ENCODE data around the gene IL6ST. TPM values are rescaled to one million over a fixed set of nuclear protein-coding genes. Genes with fewer than 3 reads are reported as not detected.

IL6ST gene
- total RNA-seq, 1 donor from 2014 or later = 67.2 TPM

- Mint-ChIP-seq H3K4me1 (ENCODE audit: low read depth) (peaks cover 6% of the 10 kb centered on the region), H3K27me3 (ENCODE audit: low read depth) (no peaks in the 10 kb centered on the region), H3K9me3 (no peaks in the 10 kb centered on the region), H3K4me3 (ENCODE audit: low read depth) (no peak overlapping the region), H3K36me3 (ENCODE audit: low read depth) (peaks cover 42% of the 10 kb centered on the region), H3K27ac (no peak overlapping the region)
- intact Hi-C loops (cut with micrococcal nuclease) = no loop called here
- DNase-seq (ENCODE audit: low spot score) = no peak
These were observed 59.4 kb downstream of the IL6ST start for GRCh38 chr5:55935371-55935770.

- H3K9me3 Mint-ChIP-seq = no peaks in the 10 kb centered on the region
- no peak overlapping the region for H3K4me3 Mint-ChIP-seq (ENCODE audit: low read depth)
- no peak for DNase-seq (ENCODE audit: low spot score)
- H3K4me1 Mint-ChIP-seq (ENCODE audit: low read depth) = peaks cover 6% of the 10 kb centered on the region
- H3K27me3 Mint-ChIP-seq (ENCODE audit: low read depth) = no peaks in the 10 kb centered on the region
- H3K27ac Mint-ChIP-seq = peak overlapping the region; percentile 12
- peaks cover 37% of the 10 kb centered on the region for H3K36me3 Mint-ChIP-seq (ENCODE audit: low read depth)
- intact Hi-C loops (cut with micrococcal nuclease) = no loop called here
These were observed 60.0 kb downstream of the IL6ST start for GRCh38 chr5:55934720-55935119.

DNA sequence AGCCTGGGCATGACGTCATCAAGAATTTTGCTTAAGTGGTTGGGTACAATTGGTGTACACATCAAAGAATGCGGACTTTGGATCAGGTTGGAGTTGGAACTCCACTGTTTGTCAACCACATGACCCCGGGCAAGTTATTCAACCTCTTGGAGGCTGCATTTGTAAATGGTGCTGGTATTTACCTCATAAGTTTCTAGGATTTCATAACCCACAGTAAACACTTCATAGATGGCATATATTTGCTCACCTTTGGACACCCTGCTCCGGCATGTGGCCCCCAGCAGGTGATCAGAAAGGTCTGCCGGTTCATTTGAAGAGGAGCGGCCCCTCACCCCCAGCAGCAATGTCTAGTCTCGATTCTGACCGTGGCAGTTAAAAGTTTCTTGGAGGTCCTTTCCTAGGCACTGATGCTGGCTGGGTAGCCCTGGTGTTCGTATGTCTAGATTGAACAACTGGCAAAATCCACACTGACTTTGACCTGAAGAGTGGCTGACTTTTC, 60.6 kb downstream of the IL6ST start:
- H3K36me3 Mint-ChIP-seq (ENCODE audit: low read depth) = peaks cover 33% of the 10 kb centered on the region
- H3K27me3 Mint-ChIP-seq (ENCODE audit: low read depth) = no peaks in the 10 kb centered on the region
- DNase-seq (ENCODE audit: low spot score) = no peak
- intact Hi-C loops (cut with micrococcal nuclease) = no loop called here
- no peaks in the 10 kb centered on the region for H3K9me3 Mint-ChIP-seq
- H3K27ac Mint-ChIP-seq = no peak overlapping the region
- peaks cover 6% of the 10 kb centered on the region for H3K4me1 Mint-ChIP-seq (ENCODE audit: low read depth)
- H3K4me3 Mint-ChIP-seq (ENCODE audit: low read depth) = no peak overlapping the region

DNA sequence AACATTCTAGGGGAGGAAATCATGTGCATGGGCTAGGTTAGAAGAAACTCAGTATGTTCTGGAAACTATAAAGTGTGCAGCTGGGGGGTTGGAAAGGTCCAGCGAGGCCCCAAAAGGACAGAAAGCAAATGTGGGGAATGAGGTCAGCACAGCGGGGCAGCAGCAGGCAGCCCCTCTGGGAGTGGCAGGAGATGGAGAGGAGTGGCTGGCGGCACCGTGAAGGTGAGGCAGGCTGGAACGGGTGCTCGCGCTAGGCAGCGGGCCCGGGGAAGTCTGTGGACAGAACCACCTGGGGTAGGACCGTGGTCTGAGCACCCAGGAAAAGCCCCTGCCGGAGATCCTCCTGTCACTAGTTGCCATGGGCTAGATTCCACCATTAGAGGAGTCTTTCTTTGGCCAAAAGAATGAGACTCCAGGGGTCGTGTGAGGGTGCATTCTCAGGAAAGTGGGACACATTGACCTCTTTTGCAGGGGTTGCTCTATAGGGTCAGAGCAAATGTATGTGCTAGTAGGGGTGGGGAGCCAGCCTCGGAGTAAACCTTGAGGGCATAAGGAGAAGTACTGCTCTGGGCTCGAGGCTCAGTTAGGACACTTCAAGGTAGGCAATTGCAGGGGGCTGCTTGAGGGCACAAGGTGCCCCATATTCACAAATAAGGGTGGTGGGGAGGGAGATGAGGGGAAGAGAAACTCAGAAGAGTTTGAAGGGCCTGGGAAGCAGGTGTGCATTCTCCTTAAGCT, 61.2 kb downstream of the IL6ST start:
- peaks cover 6% of the 10 kb centered on the region for H3K4me1 Mint-ChIP-seq (ENCODE audit: low read depth)
- no peaks in the 10 kb centered on the region for H3K9me3 Mint-ChIP-seq
- H3K36me3 Mint-ChIP-seq (ENCODE audit: low read depth) = peaks cover 27% of the 10 kb centered on the region
- no peaks in the 10 kb centered on the region for H3K27me3 Mint-ChIP-seq (ENCODE audit: low read depth)
- no peak for DNase-seq (ENCODE audit: low spot score)
- no peak overlapping the region for H3K27ac Mint-ChIP-seq
- no peak overlapping the region for H3K4me3 Mint-ChIP-seq (ENCODE audit: low read depth)
- intact Hi-C loops (cut with micrococcal nuclease) = no loop called here

GRCh38 chr5:55932700-55933099, 62.1 kb downstream of the IL6ST start:
- Mint-ChIP-seq H3K27me3 (ENCODE audit: low read depth) (no peaks in the 10 kb centered on the region), H3K9me3 (no peaks in the 10 kb centered on the region), H3K36me3 (ENCODE audit: low read depth) (peaks cover 20% of the 10 kb centered on the region), H3K27ac (no peak overlapping the region), H3K4me3 (ENCODE audit: low read depth) (no peak overlapping the region), H3K4me1 (ENCODE audit: low read depth) (peaks cover 5% of the 10 kb centered on the region)
- no peak for DNase-seq (ENCODE audit: low spot score)
- intact Hi-C loops (cut with micrococcal nuclease) = no loop called here

DNA sequence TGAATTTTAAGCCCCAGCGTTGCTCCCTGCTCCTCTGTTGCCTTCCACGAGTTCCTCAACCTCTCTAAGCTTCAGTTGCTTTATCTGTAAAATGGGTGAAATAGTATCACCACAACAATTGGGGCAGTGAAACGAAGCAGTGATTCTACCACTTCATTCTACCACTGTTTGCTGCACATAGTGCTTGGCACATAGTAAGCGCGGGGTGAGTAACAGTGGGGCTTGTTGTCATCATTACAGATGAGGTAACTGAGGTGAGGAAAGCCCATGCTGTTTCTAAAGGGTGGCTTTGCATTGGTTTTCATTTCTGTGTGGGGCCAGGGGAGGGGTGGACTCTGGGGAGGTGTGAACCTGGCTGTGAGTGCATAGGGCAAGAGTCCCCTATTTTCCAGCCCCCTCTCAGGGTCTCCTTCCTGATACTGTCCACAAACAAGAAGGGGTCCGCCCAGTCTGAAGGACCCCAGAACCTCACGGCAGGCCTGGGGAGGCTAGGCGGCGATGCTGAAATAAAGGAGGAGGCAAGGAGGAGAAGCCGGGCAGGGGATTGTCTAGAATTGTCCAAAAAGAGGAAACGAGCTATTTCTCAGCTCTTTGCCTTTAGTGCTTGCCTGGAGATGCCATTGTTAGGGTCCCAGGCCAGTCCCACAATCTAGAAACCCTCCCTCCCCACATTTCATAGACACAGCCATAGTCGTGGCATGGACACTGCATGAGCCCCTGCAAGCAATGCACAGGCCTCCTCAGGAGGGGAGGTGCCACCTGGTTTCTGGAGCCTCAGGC, 65.6 kb downstream of the IL6ST start:
- intact Hi-C loops (cut with micrococcal nuclease) = no loop called here

DNA sequence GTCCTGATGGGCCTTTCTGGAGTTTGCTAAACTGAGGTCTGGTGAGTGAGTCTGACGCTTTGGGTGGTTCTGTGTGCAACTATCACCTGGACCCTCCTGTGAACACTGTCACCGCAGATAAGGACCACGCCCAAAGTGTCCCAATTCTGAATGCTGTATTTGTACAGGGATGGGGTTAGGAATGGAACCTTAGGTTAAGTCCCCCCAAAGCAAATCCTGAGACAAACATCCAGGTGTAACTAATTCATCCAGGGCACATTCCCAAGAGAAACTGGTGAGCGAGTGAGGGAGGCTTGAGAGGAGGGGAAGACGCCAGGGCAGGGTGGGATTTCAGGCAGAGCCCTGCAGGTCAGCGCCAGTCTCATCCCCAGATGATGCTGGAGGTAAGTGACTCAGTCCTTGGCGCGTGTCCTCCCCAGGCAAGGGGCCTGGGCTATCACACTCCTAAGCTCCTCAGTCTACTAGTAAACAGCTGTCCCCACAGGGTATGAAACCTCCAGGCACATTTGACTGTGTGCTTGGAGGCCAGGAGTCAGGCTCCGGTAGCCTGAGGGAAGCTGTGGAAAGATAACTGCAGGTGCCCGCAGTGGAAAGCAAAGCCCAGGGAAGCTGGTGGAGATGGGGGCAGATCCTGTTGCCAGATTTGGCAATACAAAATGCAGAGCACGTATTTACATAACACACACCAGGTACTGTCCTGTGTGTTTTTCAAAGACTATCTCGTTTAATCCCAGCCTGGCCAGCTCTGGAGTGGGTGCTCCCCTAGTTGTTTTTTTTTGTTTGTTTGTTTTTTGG, 66.7 kb downstream of the IL6ST start:
- Mint-ChIP-seq H3K36me3 (ENCODE audit: low read depth) (no peaks in the 10 kb centered on the region), H3K9me3 (no peaks in the 10 kb centered on the region), H3K4me3 (ENCODE audit: low read depth) (no peak overlapping the region), H3K27me3 (ENCODE audit: low read depth) (no peaks in the 10 kb centered on the region), H3K4me1 (ENCODE audit: low read depth) (peaks cover 8% of the 10 kb centered on the region), H3K27ac (no peak overlapping the region)
- intact Hi-C loops (cut with micrococcal nuclease) = no loop called here
- DNase-seq (ENCODE audit: low spot score) = no peak

More for the DNA sequence above, 65.6 kb downstream of the IL6ST start:
- Mint-ChIP-seq H3K4me1 (ENCODE audit: low read depth) (no peaks in the 10 kb centered on the region), H3K27ac (no peak overlapping the region), H3K36me3 (ENCODE audit: low read depth) (no peaks in the 10 kb centered on the region), H3K27me3 (ENCODE audit: low read depth) (no peaks in the 10 kb centered on the region), H3K4me3 (ENCODE audit: low read depth) (no peak overlapping the region), H3K9me3 (no peaks in the 10 kb centered on the region)
- no peak for DNase-seq (ENCODE audit: low spot score)

GRCh38 chr5:55926476-55926875, 68.3 kb downstream of the IL6ST start:
- DNase-seq (ENCODE audit: low spot score) = no peak
- H3K27ac Mint-ChIP-seq = no peak overlapping the region
- peaks cover 14% of the 10 kb centered on the region for H3K4me1 Mint-ChIP-seq (ENCODE audit: low read depth)
- no peaks in the 10 kb centered on the region for H3K9me3 Mint-ChIP-seq
- H3K4me3 Mint-ChIP-seq (ENCODE audit: low read depth) = no peak overlapping the region
- no peaks in the 10 kb centered on the region for H3K27me3 Mint-ChIP-seq (ENCODE audit: low read depth)
- no peaks in the 10 kb centered on the region for H3K36me3 Mint-ChIP-seq (ENCODE audit: low read depth)
- intact Hi-C loops (cut with micrococcal nuclease) = no loop called here

DNA sequence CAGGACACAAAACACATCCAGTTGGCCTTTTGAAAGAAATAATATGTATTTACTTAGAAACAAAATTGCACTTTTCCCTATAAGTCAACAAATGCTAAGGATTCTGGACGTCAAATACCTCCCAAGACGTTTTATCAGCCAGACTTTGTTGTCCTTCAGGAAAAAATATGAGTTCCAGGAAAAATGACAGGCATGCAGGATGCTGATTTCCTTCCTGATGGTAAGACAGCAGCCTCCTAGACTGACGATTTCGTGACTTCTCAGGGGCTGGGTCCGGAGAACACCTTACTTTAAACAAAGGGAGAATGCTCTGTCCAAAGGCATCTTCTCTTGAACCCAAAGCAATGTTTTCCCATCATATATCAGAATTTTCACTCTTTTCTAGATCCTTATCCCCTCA, 69.1 kb downstream of the IL6ST start:
- intact Hi-C loops (cut with micrococcal nuclease) = no loop called here
- Mint-ChIP-seq H3K4me1 (ENCODE audit: low read depth) (peaks cover 14% of the 10 kb centered on the region), H3K9me3 (no peaks in the 10 kb centered on the region), H3K27me3 (ENCODE audit: low read depth) (no peaks in the 10 kb centered on the region), H3K4me3 (ENCODE audit: low read depth) (no peak overlapping the region), H3K36me3 (ENCODE audit: low read depth) (no peaks in the 10 kb centered on the region), H3K27ac (no peak overlapping the region)
- no peak for DNase-seq (ENCODE audit: low spot score)

DNA sequence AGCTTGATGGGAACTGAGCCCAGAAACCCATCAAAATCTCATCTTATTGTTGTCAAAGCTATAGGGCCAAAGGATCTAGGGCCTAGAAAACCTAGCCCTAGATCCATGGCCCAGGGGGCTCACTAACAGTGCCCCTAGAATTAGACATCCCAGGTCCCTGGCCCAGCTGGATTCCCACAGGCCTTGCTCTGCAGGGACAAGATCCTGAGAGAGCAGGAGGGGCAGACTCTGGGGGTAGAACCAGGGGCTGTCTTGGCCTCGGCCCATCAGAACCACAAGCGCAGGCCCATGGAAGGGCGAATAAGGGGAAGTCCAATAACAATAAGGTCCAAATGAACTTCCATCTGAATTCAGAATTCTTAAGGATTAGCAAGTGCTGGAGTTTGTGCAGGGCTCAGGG, 69.6 kb downstream of the IL6ST start:
- DNase-seq (ENCODE audit: low spot score) = no peak
- Mint-ChIP-seq H3K36me3 (ENCODE audit: low read depth) (no peaks in the 10 kb centered on the region), H3K27me3 (ENCODE audit: low read depth) (no peaks in the 10 kb centered on the region), H3K4me1 (ENCODE audit: low read depth) (peaks cover 20% of the 10 kb centered on the region), H3K27ac (no peak overlapping the region), H3K9me3 (no peaks in the 10 kb centered on the region), H3K4me3 (ENCODE audit: low read depth) (no peak overlapping the region)
- intact Hi-C loops (cut with micrococcal nuclease) = no loop called here

DNA sequence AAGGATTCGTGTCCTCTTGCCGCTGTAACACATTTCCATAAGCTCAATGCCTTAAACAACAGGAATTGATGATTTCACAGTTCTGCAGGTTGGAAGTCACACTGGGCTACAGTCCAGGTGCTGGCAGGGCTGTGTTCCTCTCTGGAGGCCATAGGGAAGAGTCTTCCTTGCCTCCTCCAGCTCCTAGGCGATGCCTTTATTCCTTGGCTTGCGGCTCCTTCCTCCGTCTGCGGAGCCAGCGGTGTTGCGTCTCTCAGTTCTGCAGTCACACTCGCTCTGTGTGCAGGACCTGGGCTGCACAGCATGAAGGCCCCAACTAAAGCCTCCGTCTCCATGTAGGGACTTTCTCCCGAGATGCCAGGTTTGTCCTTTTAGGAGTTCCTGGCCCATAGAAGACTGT, 70.0 kb downstream of the IL6ST start:
- Mint-ChIP-seq H3K9me3 (no peaks in the 10 kb centered on the region), H3K27me3 (ENCODE audit: low read depth) (no peaks in the 10 kb centered on the region), H3K4me1 (ENCODE audit: low read depth) (peaks cover 24% of the 10 kb centered on the region), H3K4me3 (ENCODE audit: low read depth) (no peak overlapping the region), H3K27ac (no peak overlapping the region), H3K36me3 (ENCODE audit: low read depth) (no peaks in the 10 kb centered on the region)
- no peak for DNase-seq (ENCODE audit: low spot score)
- intact Hi-C loops (cut with micrococcal nuclease) = no loop called here

DNA sequence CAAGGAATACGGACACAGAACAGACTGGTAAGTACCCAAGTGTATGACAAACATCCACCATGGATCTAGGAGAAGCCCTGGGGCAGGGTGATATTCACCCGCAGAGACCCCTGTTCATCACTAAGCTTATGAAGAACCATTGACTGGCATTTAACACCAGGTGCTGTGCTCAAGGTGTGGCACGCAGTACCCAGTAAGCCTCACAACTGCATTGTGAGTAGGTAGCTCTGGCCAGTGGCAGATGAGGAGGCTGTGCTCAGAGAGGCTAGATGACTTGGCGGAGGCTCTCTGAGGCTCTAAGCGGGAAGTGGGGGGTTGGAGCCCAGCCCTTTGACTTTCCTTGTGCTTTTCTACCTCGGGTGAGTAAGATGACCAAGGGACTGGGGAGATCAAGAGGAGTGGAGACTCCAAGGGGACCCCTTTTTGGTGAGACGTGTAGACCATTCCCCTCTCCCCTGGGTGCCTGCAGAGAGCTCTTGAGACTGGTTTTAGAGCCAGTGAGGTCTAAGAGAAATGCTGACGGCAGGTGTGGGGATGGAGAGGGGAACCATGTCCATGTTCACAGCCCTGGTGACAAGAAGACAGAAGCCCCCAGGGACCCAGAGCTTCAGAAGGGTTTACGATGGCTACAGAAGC, 70.8 kb downstream of the IL6ST start:
- no peaks in the 10 kb centered on the region for H3K36me3 Mint-ChIP-seq (ENCODE audit: low read depth)
- H3K4me3 Mint-ChIP-seq (ENCODE audit: low read depth) = no peak overlapping the region
- H3K9me3 Mint-ChIP-seq = no peaks in the 10 kb centered on the region
- no peak overlapping the region for H3K27ac Mint-ChIP-seq
- DNase-seq (ENCODE audit: low spot score) = no peak
- H3K4me1 Mint-ChIP-seq (ENCODE audit: low read depth) = peaks cover 32% of the 10 kb centered on the region
- no peaks in the 10 kb centered on the region for H3K27me3 Mint-ChIP-seq (ENCODE audit: low read depth)
- intact Hi-C loops (cut with micrococcal nuclease) = no loop called here

Measured in activated T-helper 2 cell treated with anti-CD3 and anti-CD28 coated beads, Interferon-gamma antibody, Interleukin-2, Interleukin-4, amounts not matched to agents 10 μg/mL and 5 μg/mL and 100 μg/mL, durations not matched to agents 14 hours and 24 hours and 36 hours (primary cell).